Panc1 (cell line): ENCODE data around the gene ACTRT2. TPM values are rescaled to one million over a fixed set of nuclear protein-coding genes. Genes with fewer than 3 reads are reported as not detected.
A peak's percentile ranks its signal among the peaks of the same experiment; 100 is the strongest.

ENCODE experiments used
- ATAC-seq: fragments of 200-7000 bp; cut with Tn5 transposase; 2 replicates; pipeline ENCODE4 v1.9.1; 2020; ENCODE audit warnings: mild to moderate bottlenecking, moderate library complexity
- BruUV-seq: library from RNA; stranded (reverse); fragments of 400-500 nt; replicated peaks from 2 replicates; lab custom pipeline; 2021; lab: Mats Ljungman, UMichigan
- CTCF ChIA-PET: fragments of 300-600 bp; sonication (Branson Sonifier 250); formaldehyde crosslinking; loops from one replicate; lab custom pipeline; 2022; ENCODE audit warnings: antibody characterized with exemption; lab: Charles Lee
- POLR2A ChIA-PET: fragments of 300-600 bp; sonication (Branson Sonifier 250); formaldehyde crosslinking; loops from one replicate; lab custom pipeline; 2022; ENCODE audit warnings: antibody characterized with exemption; lab: Charles Lee
- DNase-seq: peaks from one replicate; pipeline ENCODE4 v3.0.0-alpha.2; 2010; ENCODE audit warnings: low read depth, low spot score
- H3K27ac ChIP-seq: 2 replicates; pipeline ENCODE4 v1.5.1; 2011; ENCODE audit warnings: mild to moderate bottlenecking, low read length, inconsistent platforms
- H3K27me3 ChIP-seq: fragments of 200-500 bp; sonication (Bioruptor generic); 2 replicates; pipeline ENCODE4 v1.6.0; 2014; ENCODE audit warnings: low read length, inconsistent platforms; ENCODE audit not compliant: control insufficient read depth, insufficient read depth
- H3K36me3 ChIP-seq: fragments of 200-500 bp; sonication (Bioruptor generic); 2 replicates; pipeline ENCODE4 v1.5.1; 2014; ENCODE audit warnings: inconsistent platforms, mild to moderate bottlenecking, low read length, moderate library complexity; ENCODE audit not compliant: control insufficient read depth, insufficient read depth
- H3K4me1 ChIP-seq: 2 replicates; pipeline ENCODE4 v1.5.1; 2011; ENCODE audit warnings: inconsistent platforms, mild to moderate bottlenecking, low read length, moderate library complexity; ENCODE audit not compliant: control insufficient read depth, insufficient read depth
- H3K4me3 ChIP-seq, 2 experiments: 2 replicates each; pipeline ENCODE4 v1.5.1; 2011 to 2012; ENCODE audit warnings: low read depth in 2 of 2, low read length in 2 of 2, mild to moderate bottlenecking in 2 of 2, inconsistent platforms in 1 of 2, moderate library complexity in 1 of 2
- H3K9me3 ChIP-seq: fragments of 200-500 bp; sonication (Bioruptor generic); 2 replicates; pipeline ENCODE4 v1.5.1; 2014; ENCODE audit warnings: low read depth, mild to moderate bottlenecking, inconsistent platforms, low read length, moderate library complexity; ENCODE audit not compliant: control insufficient read depth, insufficient read depth
- CTCF ChIP-seq: fragments of 450-650 bp; IDR thresholded peaks from 2 replicates; pipeline ENCODE4 v1.5.1; 2017; ENCODE audit warnings: mild to moderate bottlenecking
- POLR2AphosphoS5 ChIP-seq: IDR thresholded peaks from 2 replicates; pipeline ENCODE4 v1.6.1; 2012; ENCODE audit warnings: mild to moderate bottlenecking, low read depth, low read length, moderate library complexity
- REST ChIP-seq, 2 experiments: IDR thresholded peaks; 2 replicates each; pipeline ENCODE4 v1.6.1; 2011 to 2012; ENCODE audit warnings: low read depth in 2 of 2, control low read depth in 1 of 2, low read length in 1 of 2, mild to moderate bottlenecking in 1 of 2, moderate library complexity in 1 of 2; ENCODE audit not compliant: insufficient read depth in 1 of 2
- SIN3A ChIP-seq: IDR thresholded peaks from 2 replicates; pipeline ENCODE4 v1.6.1; 2012; ENCODE audit warnings: low read depth, mild to moderate bottlenecking, low read length, moderate library complexity, borderline replicate concordance; ENCODE audit not compliant: insufficient read depth
- TCF7L2 ChIP-seq: IDR thresholded peaks from 2 replicates; pipeline ENCODE4 v1.6.1; 2011; ENCODE audit warnings: mild to moderate bottlenecking, low read depth, low read length, inconsistent platforms
- in situ Hi-C: cut with HindIII; loops from 2 replicates; pipeline ENCODE4 v1.10.0; 2016; ENCODE audit warnings: low sequenced_read_pairs, low pct_unique_long_range_greater_than_20kb
- intact Hi-C: fragments of 100-400 bp; cut with micrococcal nuclease; formaldehyde crosslinking; loops from one replicate; pipeline ENCODE4 v1.10.0; 2022; ENCODE audit not compliant: unreplicated experiment
- total RNA-seq: library from RNA; stranded (reverse); gene quantifications from one replicate; pipeline ENCODE4 v1.2.1, GENCODE V29; 2021; ENCODE audit not compliant: unreplicated experiment

The ACTRT2 gene
- total RNA-seq, 1 experiment from 2014 or later: not detected

GRCh38 chr1:3067671-3068563, 46.6 kb downstream of the ACTRT2 start:
- H3K27me3 ChIP-seq: no peaks in the 10 kb centered on the region
- no peaks in the 10 kb centered on the region for H3K9me3 ChIP-seq
- in situ Hi-C loops: no loop called here
- ATAC-seq (no peak), DNase-seq (no peak)
- peaks cover 25% of the 10 kb centered on the region for H3K4me1 ChIP-seq
- TF ChIP-seq TCF7L2: no peak
- no peak for TF ChIP-seq SIN3A
- no peak for TF ChIP-seq POLR2AphosphoS5
- no peak for TF ChIP-seq CTCF
- TF ChIP-seq REST (IDR thresholded peaks at IDR 0.05; ENCODE audit: insufficient read depth in 1 of 2, low read depth in 2 of 2, low read length in 1 of 2): no peak
- no peaks in the 10 kb centered on the region; the same call in 1 of the 2 replicates for H3K36me3 ChIP-seq
- intact Hi-C loops: loop anchor here (5.0 kb wide), 1 partner anchor 354 kb away; no protein-coding TSS in a partner anchor
- peak overlapping the region; percentile 77 for H3K27ac ChIP-seq
- POLR2A ChIA-PET: no interaction called here
- peak overlapping the region; percentile 55 to 68 for H3K4me3 ChIP-seq
- BruUV-seq: no TSS peak
- CTCF ChIA-PET: interaction anchor here (0.6 to 1.0 kb wide), 4 partner anchors 213 to 357 kb away, joined by 3 to 7 read pairs (median 5); no protein-coding TSS in a partner anchor

DNA sequence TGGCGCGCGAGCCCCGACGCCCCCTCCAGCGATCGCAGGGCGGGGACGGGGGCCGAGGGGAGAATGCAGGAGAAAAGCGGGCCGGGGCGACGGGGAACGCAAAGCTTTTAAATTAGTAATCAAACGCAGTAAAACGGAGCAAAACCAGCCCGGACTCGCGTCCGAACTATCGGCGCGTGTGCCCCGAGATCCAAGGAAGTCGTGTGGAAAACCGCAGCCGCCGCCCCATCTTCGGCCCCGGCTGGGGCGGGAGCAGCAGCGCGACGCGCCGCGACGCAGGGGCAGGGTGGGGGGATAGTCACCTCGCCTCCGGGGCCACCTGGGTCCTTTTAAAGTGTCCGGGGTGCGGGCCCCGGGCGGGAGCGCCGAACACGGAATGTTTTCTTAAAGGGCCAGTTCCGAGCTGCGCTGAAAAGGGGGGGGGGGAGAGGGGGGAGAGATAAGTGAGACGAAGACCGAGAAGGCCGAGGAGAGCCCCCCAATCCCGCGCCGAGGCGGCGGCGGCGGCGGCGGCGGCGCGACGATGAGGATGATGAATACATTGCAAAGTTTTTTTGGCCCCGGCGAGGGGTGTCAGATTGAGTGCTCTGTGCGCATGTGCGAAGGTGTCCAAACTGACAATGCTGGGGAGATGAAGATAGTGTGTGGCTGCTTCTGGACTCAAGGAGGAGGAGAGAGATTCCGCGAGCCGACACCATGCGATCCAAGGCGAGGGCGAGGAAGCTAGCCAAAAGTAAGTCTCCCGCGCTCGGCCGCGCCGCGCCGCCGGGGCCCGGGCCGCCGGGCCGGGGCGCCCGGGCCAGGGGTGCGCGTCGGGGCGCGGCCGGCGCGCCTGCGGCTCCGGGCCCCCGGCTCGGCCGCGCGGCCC, 47.5 kb downstream of the ACTRT2 start, which contains the start of gene PRDM16:
TSS of gene PRDM16 (plus strand) at position 640 of the 868 bp plus-strand sequence. CDS start at position 697, 57 bp downstream.
- ChIA-PET CTCF (interaction anchor here (0.6 to 1.0 kb wide), 3 partner anchors 213 to 356 kb away, joined by 5 to 7 read pairs (median 5); no protein-coding TSS in a partner anchor), POLR2A (no interaction called here)
- TF ChIP-seq REST (IDR thresholded peaks at IDR 0.05; ENCODE audit: insufficient read depth in 1 of 2, low read depth in 2 of 2, low read length in 1 of 2): no peak
- TF ChIP-seq SIN3A: 0 out of 2 replicates have a peak, but pooled peaks have one; percentile 21
- no TSS peak for BruUV-seq
- peaks cover 31% of the 10 kb centered on the region for H3K4me1 ChIP-seq
- no peaks in the 10 kb centered on the region; the same call in 1 of the 2 replicates for H3K36me3 ChIP-seq
- H3K9me3 ChIP-seq: no peaks in the 10 kb centered on the region
- peak within 1 kb of the TSS; percentile 81 for H3K27ac ChIP-seq
- peak; percentile 44 for ATAC-seq
- peak within 1 kb of the TSS; percentile 65 to 68 for H3K4me3 ChIP-seq
- H3K27me3 ChIP-seq: no peaks in the 10 kb centered on the region
- DNase-seq: no peak
- intact Hi-C loops (loop anchor here (5.0 kb wide), 1 partner anchor 354 kb away; no protein-coding TSS in a partner anchor), in situ Hi-C loops (no loop called here)
